Measurements from ENCODE around the gene PAK6. TPM values are rescaled to one million over a fixed set of nuclear protein-coding genes. Genes with fewer than 3 reads are reported as not detected.
A peak's percentile ranks its signal among the peaks of the same experiment; 100 is the strongest.

PAK6 gene
- total and polyA plus RNA-seq, 2 experiments from 2014 or later = 2.6 to 2.7 TPM

DNA sequence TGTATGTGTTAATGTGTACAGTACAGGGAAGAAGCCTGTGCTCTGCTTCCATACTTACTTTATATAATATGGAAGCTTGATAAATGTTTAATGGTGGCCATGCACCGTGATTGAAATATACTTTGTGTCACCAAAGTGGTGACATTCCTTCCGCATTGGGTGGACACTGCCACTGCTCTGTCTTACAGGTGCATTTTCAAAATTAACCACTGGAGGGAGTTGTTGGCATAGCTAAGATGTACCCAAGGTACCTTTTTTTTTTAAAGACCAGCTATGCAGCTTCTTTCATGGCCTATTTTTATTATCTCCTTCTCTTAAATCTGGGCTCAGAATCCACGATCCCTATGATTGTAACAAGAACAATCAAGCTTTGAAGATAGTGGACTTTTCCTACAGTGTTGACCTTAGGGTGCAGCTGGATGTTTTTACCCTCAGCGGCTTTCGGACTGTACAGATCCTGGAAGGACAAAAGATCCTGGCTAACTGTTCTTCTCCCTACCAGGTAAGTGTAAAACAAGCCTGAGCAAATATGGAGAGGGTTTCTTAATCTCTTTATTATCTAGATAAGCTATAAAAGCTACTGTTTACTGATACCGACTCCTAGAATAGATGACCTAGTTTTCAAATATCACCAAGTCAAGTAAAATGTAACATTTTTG lies 21.6 kb upstream of the PAK6 start:
- WGBS (ENCODE audit: low lambda C conversion rate, missing lambda C conversion rate) = 60% methylated on average over 6 of the region's 6 CpGs
- DNase-seq (ENCODE audit: low spot score) = peak; percentile 90
- no peaks in the 10 kb centered on the region for H4K20me1 ChIP-seq (ENCODE audit: insufficient read depth, poor library complexity, severe bottlenecking)
- H3K9me2 ChIP-seq (replicated peaks; ENCODE audit: insufficient read depth) = no peaks in the 10 kb centered on the region
- H3K4me3 ChIP-seq = no peak overlapping the region
- no peak overlapping the region for H3K27ac ChIP-seq
- no peaks in the 10 kb centered on the region for H3K4me1 ChIP-seq (ENCODE audit: insufficient read depth)
- no peak overlapping the region for H2AFZ ChIP-seq
- H3K36me3 ChIP-seq (replicated peaks; ENCODE audit: insufficient read depth, low read depth) = no peaks in the 10 kb centered on the region
- H3K27me3 ChIP-seq = no peaks in the 10 kb centered on the region
- H3K79me2 ChIP-seq = no peaks in the 10 kb centered on the region
- no peaks in the 10 kb centered on the region for H3K9me3 ChIP-seq (ENCODE audit: low read depth)
- TF ChIP-seq, protein P1, sequence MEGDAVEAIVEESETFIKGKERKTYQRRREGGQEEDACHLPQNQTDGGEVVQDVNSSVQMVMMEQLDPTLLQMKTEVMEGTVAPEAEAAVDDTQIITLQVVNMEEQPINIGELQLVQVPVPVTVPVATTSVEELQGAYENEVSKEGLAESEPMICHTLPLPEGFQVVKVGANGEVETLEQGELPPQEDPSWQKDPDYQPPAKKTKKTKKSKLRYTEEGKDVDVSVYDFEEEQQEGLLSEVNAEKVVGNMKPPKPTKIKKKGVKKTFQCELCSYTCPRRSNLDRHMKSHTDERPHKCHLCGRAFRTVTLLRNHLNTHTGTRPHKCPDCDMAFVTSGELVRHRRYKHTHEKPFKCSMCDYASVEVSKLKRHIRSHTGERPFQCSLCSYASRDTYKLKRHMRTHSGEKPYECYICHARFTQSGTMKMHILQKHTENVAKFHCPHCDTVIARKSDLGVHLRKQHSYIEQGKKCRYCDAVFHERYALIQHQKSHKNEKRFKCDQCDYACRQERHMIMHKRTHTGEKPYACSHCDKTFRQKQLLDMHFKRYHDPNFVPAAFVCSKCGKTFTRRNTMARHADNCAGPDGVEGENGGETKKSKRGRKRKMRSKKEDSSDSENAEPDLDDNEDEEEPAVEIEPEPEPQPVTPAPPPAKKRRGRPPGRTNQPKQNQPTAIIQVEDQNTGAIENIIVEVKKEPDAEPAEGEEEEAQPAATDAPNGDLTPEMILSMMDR (IDR thresholded peaks at IDR 0.05; ENCODE audit: poor library complexity) = peak; percentile 81
- TF ChIP-seq EZH2 (IDR thresholded peaks at IDR 0.05; ENCODE audit: borderline replicate concordance) (no peak), EZH2phosphoT487 (IDR thresholded peaks at IDR 0.05; ENCODE audit: low read depth, severe bottlenecking, unreplicated experiment) (peak; percentile 77)
- H3K4me2 ChIP-seq = no peak overlapping the region

DNA sequence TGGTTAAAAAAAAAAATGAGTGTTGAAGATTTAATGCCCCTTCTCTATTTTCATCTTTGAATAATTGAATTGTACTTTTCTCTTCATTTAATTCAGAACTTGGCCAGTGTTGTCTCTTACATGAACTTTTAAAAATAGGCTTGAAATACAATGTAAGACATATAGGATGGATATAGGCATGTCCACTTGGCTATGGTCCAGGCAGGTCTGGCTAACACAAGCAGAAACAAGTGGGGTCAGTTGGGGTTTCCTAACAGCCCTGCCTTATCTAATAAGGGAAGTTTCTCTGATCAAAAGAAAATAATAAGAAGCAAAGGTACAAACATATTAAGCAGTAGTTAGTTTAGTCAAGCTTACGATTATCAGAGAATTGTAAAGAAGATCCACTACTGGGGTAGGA lies 19.1 kb upstream of the PAK6 start:
- Histone ChIP-seq H3K4me3 (no peak overlapping the region), H3K4me2 (no peak overlapping the region), H3K36me3 (replicated peaks; ENCODE audit: insufficient read depth, low read depth) (no peaks in the 10 kb centered on the region), H4K20me1 (ENCODE audit: insufficient read depth, poor library complexity, severe bottlenecking) (no peaks in the 10 kb centered on the region), H3K9me3 (ENCODE audit: low read depth) (no peaks in the 10 kb centered on the region), H3K79me2 (no peaks in the 10 kb centered on the region), H3K27ac (no peak overlapping the region), H2AFZ (no peak overlapping the region), H3K4me1 (ENCODE audit: insufficient read depth) (no peaks in the 10 kb centered on the region), H3K9me2 (replicated peaks; ENCODE audit: insufficient read depth) (no peaks in the 10 kb centered on the region), H3K27me3 (no peaks in the 10 kb centered on the region)
- 96% methylated on average over 1 of the region's 1 CpG for WGBS (ENCODE audit: low lambda C conversion rate, missing lambda C conversion rate)
- TF ChIP-seq, protein P1 (IDR thresholded peaks at IDR 0.05; ENCODE audit: poor library complexity) = no peak
- TF ChIP-seq EZH2phosphoT487 (IDR thresholded peaks at IDR 0.05; ENCODE audit: low read depth, severe bottlenecking, unreplicated experiment) (no peak), EZH2 (IDR thresholded peaks at IDR 0.05; ENCODE audit: borderline replicate concordance) (no peak)
- DNase-seq (ENCODE audit: low spot score) = no peak

DNA sequence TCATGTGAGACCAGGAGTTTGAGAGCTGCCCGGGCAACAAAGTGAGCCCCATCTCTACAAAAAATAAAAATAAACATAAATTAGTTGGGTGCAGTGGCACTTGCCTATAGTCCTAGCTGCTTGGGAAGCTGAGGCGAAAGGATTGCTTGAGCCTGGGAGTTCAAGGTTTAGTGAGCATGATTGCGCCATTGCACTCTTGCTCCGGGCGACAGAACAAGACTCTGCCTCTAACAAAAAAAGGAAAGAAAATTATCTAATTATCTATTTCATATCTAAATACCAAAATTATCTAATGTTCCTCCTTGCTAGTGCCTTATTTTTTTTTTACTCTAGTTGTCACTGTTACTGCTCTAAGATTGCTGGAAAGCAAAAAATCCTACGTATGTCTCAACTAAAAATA lies 16.7 kb upstream of the PAK6 start:
- no peaks in the 10 kb centered on the region for H3K27me3 ChIP-seq
- H3K4me3 ChIP-seq = no peak overlapping the region
- H3K4me2 ChIP-seq = no peak overlapping the region
- no peak overlapping the region for H2AFZ ChIP-seq
- H3K9me2 ChIP-seq (replicated peaks; ENCODE audit: insufficient read depth) = no peaks in the 10 kb centered on the region
- DNase-seq (ENCODE audit: low spot score) = no peak
- H3K4me1 ChIP-seq (ENCODE audit: insufficient read depth) = no peaks in the 10 kb centered on the region
- H3K27ac ChIP-seq = no peak overlapping the region
- H3K9me3 ChIP-seq (ENCODE audit: low read depth) = no peaks in the 10 kb centered on the region
- TF ChIP-seq EZH2phosphoT487 (IDR thresholded peaks at IDR 0.05; ENCODE audit: low read depth, severe bottlenecking, unreplicated experiment) (no peak), EZH2 (IDR thresholded peaks at IDR 0.05; ENCODE audit: borderline replicate concordance) (no peak)
- TF ChIP-seq, protein P1 (IDR thresholded peaks at IDR 0.05; ENCODE audit: poor library complexity) = no peak
- no peaks in the 10 kb centered on the region for H3K79me2 ChIP-seq
- H3K36me3 ChIP-seq (replicated peaks; ENCODE audit: insufficient read depth, low read depth) = no peaks in the 10 kb centered on the region
- H4K20me1 ChIP-seq (ENCODE audit: insufficient read depth, poor library complexity, severe bottlenecking) = no peaks in the 10 kb centered on the region
- WGBS (ENCODE audit: low lambda C conversion rate, missing lambda C conversion rate) = 87% methylated on average over 6 of the region's 6 CpGs

Measured in hepatocyte (in vitro differentiated cells).